Sigmoid colon (tissue), 7 donors: ENCODE results near the gene MTX3. TPM values are rescaled to one million over a fixed set of nuclear protein-coding genes. Genes with fewer than 3 reads are reported as not detected.

ENCODE experiments used
- DNase-seq: peaks from one replicate; pipeline ENCODE4 v3.0.0-alpha.2; 2019
- H3K27ac ChIP-seq, 4 donors: fragments of 200-600 bp; sonication (generic); one replicate each; pipeline ENCODE4 v1.5.1; 2016 to 2019; ENCODE audit warnings: mild to moderate bottlenecking in 1 of 4
- H3K27me3 ChIP-seq, 3 donors: fragments of 200-600 bp; sonication (generic); one replicate each; pipeline ENCODE4 v1.5.1; 2019; ENCODE audit warnings: mild to moderate bottlenecking in 1 of 3
- H3K36me3 ChIP-seq, 4 donors: fragments of 200-600 bp; sonication (generic); one replicate each; pipeline ENCODE4 v1.5.1; 2016 to 2019
- H3K4me1 ChIP-seq, 4 donors: fragments of 200-600 bp; sonication (generic); one replicate each; pipeline ENCODE4 v1.5.1; 2017 to 2019
- H3K4me3 ChIP-seq, 4 donors: fragments of 200-600 bp; sonication (generic); one replicate each; pipeline ENCODE4 v1.5.1; 2017 to 2019; ENCODE audit warnings: mild to moderate bottlenecking in 2 of 4, moderate library complexity in 1 of 4
- H3K9me3 ChIP-seq, 4 donors: fragments of 200-600 bp in 3 of 4; sonication (generic) in 3 of 4; one replicate each; pipeline versions ENCODE4 v1.5.1 to v1.6.1; 2013 to 2019
- EP300 ChIP-seq, 4 donors: sonication (generic); formaldehyde crosslinking; IDR thresholded peaks; one replicate each; pipeline ENCODE4 v1.6.1; 2017; ENCODE audit warnings: antibody characterized with exemption in 4 of 4
- POLR2A ChIP-seq, 2 donors: fragments of 450-650 bp; IDR thresholded peaks; one replicate each; pipeline ENCODE4 v1.6.1; 2016; ENCODE audit warnings: antibody characterized with exemption in 2 of 2, mild to moderate bottlenecking in 2 of 2, moderate library complexity in 2 of 2
- POLR2AphosphoS5 ChIP-seq, 4 donors: sonication (generic); formaldehyde crosslinking; IDR thresholded peaks; one replicate each; pipeline ENCODE4 v1.6.1; 2017; ENCODE audit warnings: antibody characterized with exemption in 4 of 4
- WGBS, 2 donors: extraction: QIAGEN DNeasy Blood & Tissue Kit; methylation state at CpG; one replicate each; pipeline ENCODE4 v1.1.7; 2013; 5-methylcytosine and 5-hydroxymethylcytosine counted together
- intact Hi-C: fragments of 100-400 bp; cut with DNase I; formaldehyde crosslinking; loops from one replicate; pipeline ENCODE4 v1.15.1; 2023
- polyA plus RNA-seq, 3 donors: library from polyadenylated mRNA; stranded (reverse); fragments of 200-250 nt; gene quantifications; one replicate each; pipeline ENCODE4 v1.2.3, GENCODE V29; 2013
- small RNA-seq, 3 donors: library from RNA; depleted of rRNA; stranded (forward); fragments of <200 nt; gene quantifications; one replicate each; pipeline ENCODE3, GENCODE V24; 2016
- total RNA-seq, 4 donors: library from RNA; depleted of rRNA; stranded (reverse); fragments of >200 nt; gene quantifications; one replicate each; pipeline ENCODE4 v1.1.0, GENCODE V29; 2016
- TF ChIP-seq, protein P1 (sequence below), 4 experiments: fragments of 450-650 bp in 3 of 4; fragments of 200-600 bp in 1 of 4; IDR thresholded peaks; one replicate each; pipeline ENCODE4 v1.5.1; 2016 to 2019; ENCODE audit warnings: antibody characterized with exemption in 4 of 4, mild to moderate bottlenecking in 3 of 4, moderate library complexity in 2 of 4
- donor health status: healthy with polysubstance abuse.
- donor health status: Bipolar disorder and iron deficiency.
- donor health status: healthy.

The MTX3 gene
- total and polyA plus RNA-seq, 7 donors, result 1.8 to 18.3 (median 14.5) TPM

DNA sequence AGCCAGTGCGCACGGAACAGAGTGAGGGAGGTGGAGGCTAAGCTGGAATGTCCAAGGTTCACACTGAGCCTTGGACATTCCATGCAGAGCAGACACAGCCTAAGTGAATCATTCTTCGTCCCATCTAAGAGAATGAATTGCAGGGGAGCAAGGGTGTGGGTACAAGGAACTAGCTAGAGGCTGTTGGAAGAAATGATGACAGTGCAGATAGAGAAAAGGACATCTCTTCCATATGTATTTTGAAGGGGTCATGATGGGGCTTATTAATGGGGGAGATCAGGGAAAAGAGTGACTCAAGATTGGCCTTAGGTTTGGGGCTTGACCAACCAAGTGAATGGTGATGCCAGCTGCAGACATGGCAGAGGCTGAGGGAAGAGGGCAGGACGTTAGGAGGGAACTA, 59.2 kb downstream of the MTX3 start:
- no peaks in the 10 kb centered on the region for H3K36me3 ChIP-seq
- intact Hi-C loops, result no loop called here
- peaks cover 0 to 6% (median 0%) of the 10 kb centered on the region in 4 donors for H3K4me1 ChIP-seq
- no peaks in the 10 kb centered on the region for H3K27me3 ChIP-seq
- no peak overlapping the region for H3K27ac ChIP-seq
- 77 to 88% methylated on average over 4 of the region's 4 CpGs for WGBS, 2 donors
- TF ChIP-seq POLR2A (IDR thresholded peaks at IDR 0.05) (no peak), POLR2AphosphoS5 (IDR thresholded peaks at IDR 0.05) (no peak), EP300 (IDR thresholded peaks at IDR 0.05) (no peak)
- TF ChIP-seq, protein P1, sequence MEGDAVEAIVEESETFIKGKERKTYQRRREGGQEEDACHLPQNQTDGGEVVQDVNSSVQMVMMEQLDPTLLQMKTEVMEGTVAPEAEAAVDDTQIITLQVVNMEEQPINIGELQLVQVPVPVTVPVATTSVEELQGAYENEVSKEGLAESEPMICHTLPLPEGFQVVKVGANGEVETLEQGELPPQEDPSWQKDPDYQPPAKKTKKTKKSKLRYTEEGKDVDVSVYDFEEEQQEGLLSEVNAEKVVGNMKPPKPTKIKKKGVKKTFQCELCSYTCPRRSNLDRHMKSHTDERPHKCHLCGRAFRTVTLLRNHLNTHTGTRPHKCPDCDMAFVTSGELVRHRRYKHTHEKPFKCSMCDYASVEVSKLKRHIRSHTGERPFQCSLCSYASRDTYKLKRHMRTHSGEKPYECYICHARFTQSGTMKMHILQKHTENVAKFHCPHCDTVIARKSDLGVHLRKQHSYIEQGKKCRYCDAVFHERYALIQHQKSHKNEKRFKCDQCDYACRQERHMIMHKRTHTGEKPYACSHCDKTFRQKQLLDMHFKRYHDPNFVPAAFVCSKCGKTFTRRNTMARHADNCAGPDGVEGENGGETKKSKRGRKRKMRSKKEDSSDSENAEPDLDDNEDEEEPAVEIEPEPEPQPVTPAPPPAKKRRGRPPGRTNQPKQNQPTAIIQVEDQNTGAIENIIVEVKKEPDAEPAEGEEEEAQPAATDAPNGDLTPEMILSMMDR (IDR thresholded peaks at IDR 0.05), result no peak
- DNase-seq, result no peak
- H3K9me3 ChIP-seq, result no peaks in the 10 kb centered on the region
- H3K4me3 ChIP-seq, result no peak overlapping the region

DNA sequence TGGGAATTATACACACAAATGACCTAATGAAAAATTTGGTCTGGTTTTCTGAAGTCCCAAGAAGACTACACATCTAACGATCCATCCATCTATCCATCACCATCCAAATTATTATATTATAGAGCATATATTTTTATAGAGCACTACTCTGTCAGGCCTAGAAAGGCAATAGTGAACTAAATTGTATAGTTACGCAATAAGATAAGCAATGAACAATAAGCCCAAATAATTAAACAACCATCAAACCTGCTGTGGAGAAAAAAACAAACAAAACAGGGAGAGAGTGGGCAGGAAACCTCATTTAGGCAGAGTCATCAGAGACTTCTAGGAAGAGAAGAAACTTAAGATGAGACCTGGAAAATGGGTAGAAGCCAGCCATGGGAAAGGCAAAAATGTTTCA, 59.7 kb downstream of the MTX3 start:
- intact Hi-C loops, result no loop called here
- TF ChIP-seq, protein P1 (IDR thresholded peaks at IDR 0.05), result no peak
- TF ChIP-seq EP300 (IDR thresholded peaks at IDR 0.05) (no peak), POLR2A (IDR thresholded peaks at IDR 0.05) (no peak), POLR2AphosphoS5 (IDR thresholded peaks at IDR 0.05) (no peak)
- no peak overlapping the region for H3K4me3 ChIP-seq
- H3K27ac ChIP-seq, result no peak overlapping the region
- no peaks in the 10 kb centered on the region for H3K36me3 ChIP-seq
- 62 to 92% methylated on average over 2 of the region's 2 CpGs for WGBS, 2 donors
- peaks cover 0 to 6% (median 0%) of the 10 kb centered on the region in 4 donors for H3K4me1 ChIP-seq
- H3K27me3 ChIP-seq, result no peaks in the 10 kb centered on the region
- no peak for DNase-seq
- H3K9me3 ChIP-seq, result no peaks in the 10 kb centered on the region

DNA sequence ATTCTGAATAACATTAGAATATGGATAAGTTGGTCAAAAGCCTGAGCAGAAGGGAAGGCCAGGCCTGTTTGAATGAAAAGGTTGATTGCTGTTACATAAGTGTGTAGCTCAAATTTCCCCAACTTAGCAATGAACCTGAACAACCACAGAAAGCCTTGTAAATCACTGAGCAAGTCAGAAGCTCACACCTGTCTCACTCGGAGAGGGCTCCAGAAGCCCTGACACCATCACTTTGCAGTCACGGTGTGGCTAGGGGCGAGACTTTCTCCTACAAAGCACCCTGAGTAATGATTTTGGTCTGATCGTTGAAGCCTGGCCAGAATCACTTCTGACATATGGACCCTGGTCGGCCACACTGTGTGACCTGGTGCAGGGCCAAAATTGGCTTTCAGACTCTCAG, 62.0 kb downstream of the MTX3 start:
- WGBS, 2 donors, result 76 to 81% methylated on average over 5 of the region's 5 CpGs
- Histone ChIP-seq H3K4me1 (no peaks in the 10 kb centered on the region), H3K27me3 (no peaks in the 10 kb centered on the region), H3K36me3 (no peaks in the 10 kb centered on the region), H3K4me3 (no peak overlapping the region), H3K9me3 (no peaks in the 10 kb centered on the region), H3K27ac (no peak overlapping the region)
- DNase-seq, result no peak
- no peak for TF ChIP-seq EP300 (IDR thresholded peaks at IDR 0.05)
- TF ChIP-seq POLR2A (IDR thresholded peaks at IDR 0.05), result no peak
- TF ChIP-seq, protein P1 (IDR thresholded peaks at IDR 0.05), result no peak
- no peak for TF ChIP-seq POLR2AphosphoS5 (IDR thresholded peaks at IDR 0.05)
- intact Hi-C loops, result no loop called here

Small RNA genes within 50 kb of the gene (small RNA-seq; reads per million reads assigned to genes)
- gene TRMT112P2, result 0 reads per million in 3 donors

Other genes with a start within 250 kb of the MTX3 start
- gene THBS4, start 44.1 kb upstream of the MTX3 start, total RNA-seq, result 100 to 1,000 TPM in 2 of 4 donors, 10 to 100 TPM in 2; 55.3 to 585 (median 105) TPM
- gene THBS4, start 44.1 kb upstream of the MTX3 start, polyA plus RNA-seq, result 10 to 100 TPM in 1 of 3 donors, 1 to 10 TPM in 1, not detected in 1; 3.8 to 10.2 TPM